Breast epithelium (tissue), 3 donors: ENCODE data around the gene ITPKC.

ENCODE experiments used
- CTCF ChIP-seq, 3 donors: fragments of 450-650 bp; IDR thresholded peaks; one replicate each; pipeline ENCODE4 v1.5.1; 2016 to 2017; ENCODE audit warnings: antibody characterized with exemption in 3 of 3, mild to moderate bottlenecking in 3 of 3, moderate library complexity in 3 of 3
- POLR2A ChIP-seq: fragments of 450-650 bp; IDR thresholded peaks from one replicate; pipeline ENCODE4 v1.6.1; 2016; ENCODE audit warnings: antibody characterized with exemption, mild to moderate bottlenecking, moderate library complexity
- POLR2AphosphoS5 ChIP-seq, 3 donors: sonication (generic); formaldehyde crosslinking; IDR thresholded peaks; one replicate each; pipeline ENCODE4 v1.6.1; 2017; ENCODE audit warnings: antibody characterized with exemption in 3 of 3

- no peak for TF ChIP-seq CTCF (IDR thresholded peaks at IDR 0.05)
- no peak for TF ChIP-seq POLR2AphosphoS5 (IDR thresholded peaks at IDR 0.05)
- no peak for TF ChIP-seq POLR2A
These were observed 28.5 kb downstream of the ITPKC start for GRCh38 chr19:40745402-40745780.
